HepG2 (cell line): ENCODE measurements around the gene DDN. TPM values are rescaled to one million over a fixed set of nuclear protein-coding genes. Genes with fewer than 3 reads are reported as not detected.

Experiments
- ATAC-seq: fragments of 200-7000 bp; cut with Tn5 transposase; 3 replicates; pipeline ENCODE4 v1.9.1; 2020; ENCODE audit warnings: mild to moderate bottlenecking, moderate library complexity
- BruUV-seq: library from RNA; stranded (reverse); fragments of 400-500 nt; replicated peaks from 2 replicates; lab custom pipeline; 2021; lab: Mats Ljungman, UMichigan
- CTCF ChIA-PET: fragments of 300-600 bp; formaldehyde crosslinking; extraction: SDS; loops from one replicate; lab custom pipeline; 2021; ENCODE audit warnings: low total read pairs, inconsistent platforms, low intra/inter-chr PET ratio; lab: Yijun Ruan, JAX
- POLR2A ChIA-PET: fragments of 350-600 bp; sonication (Branson Sonifier 250); formaldehyde crosslinking; loops from one replicate; lab custom pipeline; 2020; ENCODE audit warnings: antibody characterized with exemption, inconsistent platforms; lab: Yijun Ruan, JAX
- DNase-seq: peaks from one replicate; pipeline ENCODE4 v3.0.0-alpha.2; 2015; ENCODE audit warnings: low spot score
- FAIRE-seq: peaks from 3 replicates; lab custom pipeline; 2011; peaks lifted over from hg19 to GRCh38; lab: Jason Lieb, UNC
- H2AFZ ChIP-seq: one replicate; pipeline ENCODE4 v1.6.1; 2011; ENCODE audit warnings: low read length, inconsistent platforms
- H3K27ac ChIP-seq: fragments of 300-600 bp; 3 replicates; pipeline ENCODE4 v1.8.0; 2011; ENCODE audit warnings: mixed run types, mild to moderate bottlenecking, mixed read lengths, low read length, inconsistent platforms; ENCODE audit not compliant: insufficient read depth; ENCODE audit errors: extremely low read length
- H3K27me3 ChIP-seq, 2 experiments: fragments of 200-600 bp in 1 of 2; 2 replicates in 1 of 2; 3 replicates in 1 of 2; pipeline versions ENCODE4 v1.6.0 to v1.8.0; 2011; ENCODE audit warnings: low read length in 2 of 2, mild to moderate bottlenecking in 2 of 2, moderate library complexity in 2 of 2, inconsistent platforms in 1 of 2; ENCODE audit not compliant: insufficient read depth in 2 of 2, control insufficient read depth in 1 of 2
- H3K36me3 ChIP-seq, 2 experiments: fragments of 200-600 bp in 1 of 2; replicated peaks in 1 of 2; 2 replicates in 1 of 2; 3 replicates in 1 of 2; pipeline versions ENCODE4 v1.5.1 to v1.8.0; 2011; ENCODE audit warnings: low read length in 2 of 2, inconsistent platforms in 1 of 2; ENCODE audit not compliant: insufficient read depth in 2 of 2, control insufficient read depth in 1 of 2
- H3K4me1 ChIP-seq: 2 replicates; pipeline ENCODE4 v1.5.1; 2012; ENCODE audit warnings: low read length, inconsistent platforms; ENCODE audit not compliant: insufficient read depth
- H3K4me2 ChIP-seq: 2 replicates; pipeline ENCODE4 v1.6.0; 2011; ENCODE audit warnings: low read depth, low read length, inconsistent platforms
- H3K4me3 ChIP-seq, 3 experiments: fragments of 200-600 bp in 1 of 3; sonication (generic), shearing (Covaris generic) in 1 of 3; replicated peaks in 1 of 3; 2 replicates each; pipeline ENCODE4 v1.5.1; 2011 to 2016; ENCODE audit warnings: low read length in 3 of 3, inconsistent platforms in 2 of 3, low read depth in 2 of 3, mild to moderate bottlenecking in 2 of 3, control low read depth in 1 of 3, mixed read lengths in 1 of 3; ENCODE audit not compliant: insufficient read depth in 1 of 3
- H3K79me2 ChIP-seq: one replicate; pipeline ENCODE4 v1.6.1; 2011; ENCODE audit warnings: low read length, inconsistent platforms; ENCODE audit not compliant: insufficient read depth
- H3K9ac ChIP-seq: 2 replicates; pipeline ENCODE4 v1.6.0; 2011; ENCODE audit warnings: mild to moderate bottlenecking, low read depth, low read length, inconsistent platforms; ENCODE audit not compliant: insufficient read depth
- H3K9me3 ChIP-seq: 2 replicates; pipeline ENCODE4 v1.5.1; 2012; ENCODE audit warnings: mild to moderate bottlenecking, low read length
- H4K20me1 ChIP-seq: 2 replicates; pipeline ENCODE4 v1.6.0; 2011; ENCODE audit warnings: inconsistent platforms, mild to moderate bottlenecking, low read length, moderate library complexity; ENCODE audit not compliant: insufficient read depth
- HNRNPLL ChIP-seq: fragments of 200-400 bp; formaldehyde crosslinking; IDR thresholded peaks from 2 replicates; pipeline ENCODE4 v1.6.1; 2017; ENCODE audit warnings: mild to moderate bottlenecking, low read depth, low read length; ENCODE audit not compliant: poor library complexity, severe bottlenecking
- KIAA2018 ChIP-seq: sonication (generic); formaldehyde crosslinking; IDR thresholded peaks from 2 replicates; pipeline ENCODE4 v1.5.0; 2020; ENCODE audit warnings: mild to moderate bottlenecking, missing genetic modification reagents, borderline replicate concordance
- KLF11 ChIP-seq: IDR thresholded peaks from 2 replicates; pipeline ENCODE4 v1.6.1; 2016; ENCODE audit warnings: missing compliant biosample characterization
- NFRKB ChIP-seq: fragments of 450-650 bp; IDR thresholded peaks from 2 replicates; pipeline ENCODE4 v1.6.1; 2017
- RNF219 ChIP-seq: sonication (generic); formaldehyde crosslinking; IDR thresholded peaks from 2 replicates; pipeline ENCODE4 v1.5.0; 2020; ENCODE audit warnings: mild to moderate bottlenecking, missing genetic modification reagents
- ZNF205 ChIP-seq: IDR thresholded peaks from 2 replicates; pipeline ENCODE4 v1.6.1; 2018; ENCODE audit warnings: missing biosample characterization, missing genetic modification reagents
- ZNF800 ChIP-seq: sonication (generic); formaldehyde crosslinking; IDR thresholded peaks from 2 replicates; pipeline ENCODE4 v1.4.0; 2020; ENCODE audit warnings: missing genetic modification reagents
- WGBS: methylation state at CpG from one replicate; pipeline ENCODE4 v1.1.6; 2017; ENCODE audit warnings: low lambda C conversion rate; 5-methylcytosine and 5-hydroxymethylcytosine counted together
- in situ Hi-C: cut with HindIII; loops from 2 replicates; pipeline ENCODE4 v1.10.0; 2017; ENCODE audit warnings: low pct_unique_long_range_greater_than_20kb; ENCODE audit not compliant: extremely low pct_ligation_motif_present
- intact Hi-C: fragments of 100-400 bp; cut with micrococcal nuclease; formaldehyde crosslinking; loops from one replicate; pipeline ENCODE4 v1.10.0; 2022; ENCODE audit not compliant: unreplicated experiment
- polyA plus RNA-seq, 8 experiments: library from polyadenylated mRNA; depleted of rRNA in 3 of 8; stranded (reverse) in 7 of 8; unstranded in 1 of 8; fragments of >200 nt; fragmentation: Illumina TruSeq in 4 of 8; extraction: Trizol in 4 of 8; gene quantifications; 2 replicates each; pipeline versions ENCODE4 v1.2.1 to v1.2.3, GENCODE V29; 2011 to 2016; ENCODE audit warnings: low read depth in 4 of 8, missing spikeins in 1 of 8, mixed read lengths in 1 of 8; ENCODE audit not compliant: insufficient read depth in 1 of 8
- total RNA-seq, 5 experiments: library from RNA; depleted of rRNA; stranded (reverse); fragments of >200 nt; fragmentation: Illumina TruSeq; extraction: Trizol; gene quantifications; 2 replicates each; pipeline ENCODE4 v1.2.3, GENCODE V29; 2016; ENCODE audit warnings: low read depth in 1 of 5

DDN gene
- total and polyA plus RNA-seq, 2 of the 13 experiments (the other 11 are each of a cell fraction or from before 2014, with no cell fraction given), result 0.24 to 0.53 TPM

- TF ChIP-seq ZNF800 (CRISPR knock-in tag) (peak; percentile 68; the same call in 1 of the 2 replicates), HNRNPLL (peak; percentile 65)
These were observed 19.4 kb downstream of the DDN start (continued) for GRCh38 chr12:48979602-48980388.

- in situ Hi-C loops, result no loop called here
- no peak overlapping the region for H2AFZ ChIP-seq
- no peaks in the 10 kb centered on the region for H3K36me3 ChIP-seq
- H3K9me3 ChIP-seq, result no peaks in the 10 kb centered on the region
- H3K27me3 ChIP-seq, result peaks cover 27 to 75% of the 10 kb centered on the region in 2 experiments
- H3K79me2 ChIP-seq, result no peaks in the 10 kb centered on the region
- no peaks in the 10 kb centered on the region; the same call in 1 of the 2 replicates for H4K20me1 ChIP-seq
- peak overlapping the region; percentile 70 for H3K4me2 ChIP-seq
- CTCF ChIA-PET, result no interaction called here
- POLR2A ChIA-PET, result no interaction called here
- intact Hi-C loops, result no loop called here
- no peak overlapping the region for H3K27ac ChIP-seq
- peaks cover 52% of the 10 kb centered on the region for H3K4me1 ChIP-seq
- FAIRE-seq, result no peak
- no peak overlapping the region for H3K9ac ChIP-seq
- BruUV-seq, result no TSS peak
- peak overlapping the region; percentile 25 to 69 (median 44); a peak in 5 of 6 replicates for H3K4me3 ChIP-seq
- ATAC-seq, result peak; percentile 20; the same call in 2 of the 3 replicates
- DNase-seq, result no peak
- 8% methylated on average over 10 of the region's 45 CpGs for WGBS
- TF ChIP-seq ZNF205 (CRISPR knock-in tag) (0 out of 2 replicates have a peak, but pooled peaks have one; percentile 36), NFRKB (no peak), RNF219 (CRISPR knock-in tag) (no peak), KIAA2018 (CRISPR knock-in tag) (no peak), KLF11 (CRISPR knock-in tag) (no peak)
These were observed 20.2 kb downstream of the DDN start for GRCh38 chr12:48978741-48979601.
